ENCODE results near the gene SIGLEC7. TPM values are rescaled to one million over a fixed set of nuclear protein-coding genes. Genes with fewer than 3 reads are reported as not detected.

Gene SIGLEC7
- total RNA-seq, 1 donor from 2014 or later, result not detected

DNA sequence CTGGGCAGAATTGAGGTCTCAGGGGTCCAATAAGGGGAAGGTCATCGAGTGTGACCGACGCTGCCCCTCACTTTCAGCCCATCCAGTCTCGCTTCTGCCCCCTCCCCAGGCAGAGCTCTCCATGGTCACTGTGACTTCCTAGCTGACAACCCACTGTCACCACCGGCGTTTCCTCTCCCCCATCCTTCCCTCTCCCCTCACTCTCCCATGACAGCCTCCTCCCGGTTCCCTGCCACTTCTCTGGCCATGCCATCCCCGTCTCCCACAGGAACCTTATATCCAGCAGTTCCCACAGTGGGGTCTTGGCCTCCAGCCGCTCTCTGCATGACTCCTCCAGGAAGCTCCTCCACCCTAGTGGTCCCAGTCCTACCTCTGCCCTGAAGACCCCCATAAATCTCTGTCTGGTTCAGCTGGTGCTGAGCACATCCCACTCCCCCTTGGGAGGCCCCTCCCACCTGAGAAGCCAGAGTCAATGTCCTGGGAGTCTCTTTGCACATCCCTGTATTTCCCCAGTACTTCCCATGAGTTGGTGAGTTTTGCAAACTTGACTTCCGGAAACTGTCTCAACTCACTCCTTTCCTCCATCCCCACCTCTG, 58.1 kb downstream of the SIGLEC7 start:
- TF ChIP-seq EZH2 (IDR thresholded peaks at IDR 0.05; ENCODE audit: insufficient read depth, low read length) (no peak), CTCF (IDR thresholded peaks at IDR 0.05; ENCODE audit: insufficient read depth, low read depth, low read length) (no peak)
- H3K27ac Mint-ChIP-seq (ENCODE audit: unreplicated experiment), result no peak overlapping the region
- H4K20me1 ChIP-seq (ENCODE audit: insufficient read depth, low read length), result no peaks in the 10 kb centered on the region
- H3K4me3 ChIP-seq (ENCODE audit: insufficient read depth, low read depth, low read length), result no peak overlapping the region
- H3K36me3 ChIP-seq (ENCODE audit: insufficient read depth, low read length), result no peaks in the 10 kb centered on the region
- H2AFZ ChIP-seq (ENCODE audit: low read depth, low read length), result no peak overlapping the region
- H3K4me1 ChIP-seq (ENCODE audit: insufficient read depth, low read length), result no peaks in the 10 kb centered on the region
- peaks cover 4% of the 10 kb centered on the region for H3K9me3 Mint-ChIP-seq (ENCODE audit: unreplicated experiment)
- H3K4me1 Mint-ChIP-seq (ENCODE audit: low read depth, unreplicated experiment), result no peaks in the 10 kb centered on the region
- no peak overlapping the region for H3K4me3 Mint-ChIP-seq (ENCODE audit: unreplicated experiment)
- no peaks in the 10 kb centered on the region for H3K27me3 ChIP-seq (ENCODE audit: insufficient read depth, low read length)
- no peak overlapping the region for H3K9ac ChIP-seq (ENCODE audit: low read length)
- no peak for DNase-seq (ENCODE audit: low read depth)
- H3K79me2 ChIP-seq (ENCODE audit: insufficient read depth, low read length), result no peaks in the 10 kb centered on the region
- no peak for FAIRE-seq
- no peaks in the 10 kb centered on the region for H3K36me3 Mint-ChIP-seq (ENCODE audit: low read depth, unreplicated experiment)
- H3K27ac ChIP-seq (ENCODE audit: low read depth, low read length), result no peak overlapping the region
- no peak overlapping the region for H3K4me2 ChIP-seq (ENCODE audit: low read length)
- no peaks in the 10 kb centered on the region for H3K9me3 ChIP-seq (ENCODE audit: insufficient read depth, low read depth, low read length)
- H3K27me3 Mint-ChIP-seq (ENCODE audit: low read depth, unreplicated experiment), result peaks cover 11% of the 10 kb centered on the region

DNA sequence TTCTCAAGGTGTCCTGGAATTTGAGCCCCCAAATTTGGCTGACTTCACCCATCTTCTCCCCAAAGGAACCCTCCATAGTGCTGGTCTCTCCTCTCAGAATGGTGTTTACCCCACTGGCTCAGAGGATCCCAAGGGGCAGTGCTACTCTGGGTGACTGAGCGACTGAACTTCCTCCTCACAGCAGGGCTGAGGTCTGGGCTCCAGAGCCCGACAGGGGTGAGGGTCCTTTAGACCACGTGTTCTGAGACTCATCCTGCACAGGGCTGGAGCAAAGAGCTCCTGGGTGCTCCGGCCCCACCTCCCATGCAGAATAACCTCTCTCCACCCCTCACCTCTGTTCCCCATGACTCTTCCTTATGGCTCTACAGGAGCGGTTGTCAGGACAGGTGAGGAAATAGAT, 59.6 kb downstream of the SIGLEC7 start:
- no peak overlapping the region for H3K27ac Mint-ChIP-seq (ENCODE audit: unreplicated experiment)
- Histone ChIP-seq H3K9ac (ENCODE audit: low read length) (no peak overlapping the region), H3K4me3 (ENCODE audit: insufficient read depth, low read depth, low read length) (no peak overlapping the region), H2AFZ (ENCODE audit: low read depth, low read length) (no peak overlapping the region), H3K79me2 (ENCODE audit: insufficient read depth, low read length) (no peaks in the 10 kb centered on the region), H4K20me1 (ENCODE audit: insufficient read depth, low read length) (no peaks in the 10 kb centered on the region), H3K27ac (ENCODE audit: low read depth, low read length) (no peak overlapping the region), H3K27me3 (ENCODE audit: insufficient read depth, low read length) (no peaks in the 10 kb centered on the region), H3K36me3 (ENCODE audit: insufficient read depth, low read length) (no peaks in the 10 kb centered on the region), H3K9me3 (ENCODE audit: insufficient read depth, low read depth, low read length) (no peaks in the 10 kb centered on the region), H3K4me1 (ENCODE audit: insufficient read depth, low read length) (no peaks in the 10 kb centered on the region), H3K4me2 (ENCODE audit: low read length) (no peak overlapping the region)
- no peak overlapping the region for H3K4me3 Mint-ChIP-seq (ENCODE audit: unreplicated experiment)
- peaks cover 11% of the 10 kb centered on the region for H3K27me3 Mint-ChIP-seq (ENCODE audit: low read depth, unreplicated experiment)
- no peak for DNase-seq (ENCODE audit: low read depth)
- no peaks in the 10 kb centered on the region for H3K4me1 Mint-ChIP-seq (ENCODE audit: low read depth, unreplicated experiment)
- FAIRE-seq, result no peak
- no peak for TF ChIP-seq CTCF (IDR thresholded peaks at IDR 0.05; ENCODE audit: insufficient read depth, low read depth, low read length)
- no peak for TF ChIP-seq EZH2 (IDR thresholded peaks at IDR 0.05; ENCODE audit: insufficient read depth, low read length)
- no peaks in the 10 kb centered on the region for H3K36me3 Mint-ChIP-seq (ENCODE audit: low read depth, unreplicated experiment)
- peaks cover 4% of the 10 kb centered on the region for H3K9me3 Mint-ChIP-seq (ENCODE audit: unreplicated experiment)

Other genes starting within 250 kb of the SIGLEC7 start
- not detected in 2 replicates for gene KLK4, start 230.9 kb upstream of the SIGLEC7 start, total RNA-seq
- not detected in 2 replicates for gene KLK5, start 189.3 kb upstream of the SIGLEC7 start, total RNA-seq
- 2.7 and 3.5 TPM in 2 replicates for gene KLK6, start 172.7 kb upstream of the SIGLEC7 start, total RNA-seq
- not detected in 2 replicates for gene KLK7, start 158.4 kb upstream of the SIGLEC7 start, total RNA-seq
- not detected in 2 replicates for gene KLK8, start 140.7 kb upstream of the SIGLEC7 start, total RNA-seq
- 0.19 and 0.30 TPM in 2 replicates for gene KLK10, start 122.6 kb upstream of the SIGLEC7 start, total RNA-seq
- gene KLK11, start 115.7 kb upstream of the SIGLEC7 start, total RNA-seq, result not detected in 2 replicates
- not detected in 2 replicates for gene KLK12, start 107.3 kb upstream of the SIGLEC7 start, total RNA-seq
- gene KLK13, start 77.2 kb upstream of the SIGLEC7 start, total RNA-seq, result 0.32 TPM in 1 of 2 replicates, not detected in the other
- 0.23 and 0.31 TPM in 2 replicates for gene KLK14, start 59.4 kb upstream of the SIGLEC7 start, total RNA-seq
- 6.4 and 7.4 TPM in 2 replicates for gene CTU1, start 33.9 kb upstream of the SIGLEC7 start, total RNA-seq
- gene SIGLEC9, start 17.4 kb upstream of the SIGLEC7 start, total RNA-seq, result not detected in 2 replicates
- gene CD33, start 82.8 kb downstream of the SIGLEC7 start, total RNA-seq, result not detected in 2 replicates
- gene SIGLECL1, start 108.8 kb downstream of the SIGLEC7 start, total RNA-seq, result not detected in 2 replicates
- 5.4 and 6.6 TPM in 2 replicates for gene IGLON5, start 169.3 kb downstream of the SIGLEC7 start, total RNA-seq
- 4.2 and 4.7 TPM in 2 replicates for gene VSIG10L, start 199.8 kb downstream of the SIGLEC7 start, total RNA-seq
- gene ETFB, start 224.1 kb downstream of the SIGLEC7 start, total RNA-seq, result 64.3 and 72.5 TPM in 2 replicates
- 0.84 and 1.4 TPM in 2 replicates for gene CLDND2, start 226.7 kb downstream of the SIGLEC7 start, total RNA-seq
- not detected in 2 replicates for gene NKG7, start 230.4 kb downstream of the SIGLEC7 start, total RNA-seq
- gene LIM2, start 245.7 kb downstream of the SIGLEC7 start, total RNA-seq, result not detected in 2 replicates
- gene C19orf84, start 248.3 kb downstream of the SIGLEC7 start, total RNA-seq, result not detected in 2 replicates

All from astrocyte (in vitro differentiated cells and primary cell).